Right atrium auricular region (tissue), 2 donors: ENCODE data around the gene VMAC. TPM values are rescaled to one million over a fixed set of nuclear protein-coding genes. Genes with fewer than 3 reads are reported as not detected.
"Not testable (repeated sequence)": the region's sequence is repeated elsewhere in the genome, so short reads cannot be mapped to it uniquely, and the experiment has no call there.

Source experiments
- DNase-seq: peaks from one replicate; pipeline ENCODE4 v3.0.0-alpha.2; 2019; ENCODE audit warnings: low spot score
- H3K27ac ChIP-seq, 2 donors: fragments of 200-600 bp; sonication (generic); 1 replicate in 1 of 2; 2 replicates in 1 of 2; pipeline ENCODE4 v1.5.1; 2016 to 2019
- H3K27me3 ChIP-seq, 2 donors: fragments of 200-600 bp; sonication (generic); one replicate each; pipeline versions ENCODE4 v1.5.1 to v1.6.0; 2017 to 2019
- H3K36me3 ChIP-seq: fragments of 200-600 bp; sonication (generic); one replicate; pipeline ENCODE4 v1.5.1; 2016
- H3K4me1 ChIP-seq, 2 donors: fragments of 200-600 bp; sonication (generic); one replicate each; pipeline versions ENCODE4 v1.5.1 to v1.6.0; 2017 to 2019
- H3K4me3 ChIP-seq, 2 donors: fragments of 200-600 bp; sonication (generic); 1 replicate in 1 of 2; 2 replicates in 1 of 2; pipeline ENCODE4 v1.5.1; 2017 to 2019; ENCODE audit warnings: mild to moderate bottlenecking in 1 of 2, moderate library complexity in 1 of 2
- H3K9me3 ChIP-seq, 2 donors: fragments of 200-600 bp; sonication (generic); one replicate each; pipeline ENCODE4 v1.5.1; 2019
- CTCF ChIP-seq, 2 donors: fragments of 200-600 bp; sonication (generic); IDR thresholded peaks; one replicate each; pipeline ENCODE4 v1.5.1; 2019; ENCODE audit warnings: antibody characterized with exemption in 2 of 2
- total RNA-seq, 2 donors: library from RNA; depleted of rRNA; stranded (reverse); fragments of >200 nt; gene quantifications; one replicate each; pipeline ENCODE4 v1.1.0, GENCODE V29; 2016

The VMAC gene
- total RNA-seq, 2 donors from 2014 or later = 2.6 to 4.1 TPM

DNA sequence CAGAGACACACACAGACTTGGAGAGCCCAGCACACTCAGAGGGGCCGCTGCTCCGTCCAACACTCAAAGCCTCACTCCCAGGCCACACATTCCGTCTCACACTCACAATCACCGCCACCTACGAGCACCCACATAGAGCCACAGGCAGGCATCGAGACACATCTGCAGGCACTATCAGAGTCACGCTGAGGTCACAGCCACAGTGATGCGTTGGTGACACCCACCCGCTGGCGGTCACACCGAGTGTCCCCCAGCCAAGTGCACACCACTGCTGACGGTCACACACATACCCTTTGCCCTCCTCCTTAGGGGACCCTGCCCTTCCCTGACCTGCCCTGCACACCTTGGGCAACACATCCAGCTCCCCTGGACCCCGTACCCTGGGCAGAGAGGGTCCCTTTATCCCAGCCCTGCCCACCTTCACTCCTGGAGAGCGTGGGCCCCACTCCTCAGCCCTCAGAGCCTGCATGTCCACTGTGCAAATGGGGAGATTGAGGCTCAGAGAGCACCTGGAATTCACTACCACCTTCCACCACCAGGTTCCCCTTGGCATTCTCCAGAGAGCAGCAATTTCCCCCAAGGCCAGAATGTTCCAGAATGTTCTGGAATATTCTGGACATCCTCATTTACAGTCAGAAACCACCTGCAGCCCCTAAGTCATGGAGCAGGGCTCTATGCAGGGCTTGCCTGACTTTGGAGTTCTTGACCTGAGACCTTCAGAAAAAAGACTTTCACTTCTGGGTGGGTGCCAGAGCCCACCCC is 39.8 kb upstream of the VMAC start:
- peak in 1 of 2 donors; percentile 21 for TF ChIP-seq CTCF (IDR thresholded peaks at IDR 0.05)
- H3K9me3 ChIP-seq = no peaks in the 10 kb centered on the region
- no peaks in the 10 kb centered on the region for H3K36me3 ChIP-seq
- H3K27me3 ChIP-seq = no peaks in the 10 kb centered on the region
- H3K4me1 ChIP-seq = no peaks in the 10 kb centered on the region
- no peak overlapping the region for H3K27ac ChIP-seq
- no peak overlapping the region for H3K4me3 ChIP-seq
- DNase-seq = no peak

- H3K9me3 ChIP-seq = no peaks in the 10 kb centered on the region
- H3K27me3 ChIP-seq = no peaks in the 10 kb centered on the region
- TF ChIP-seq CTCF (IDR thresholded peaks at IDR 0.05) = no peak
- no peak overlapping the region for H3K27ac ChIP-seq
- no peak overlapping the region for H3K4me3 ChIP-seq
- DNase-seq = no peak
- H3K4me1 ChIP-seq = no peaks in the 10 kb centered on the region
- H3K36me3 ChIP-seq = no peaks in the 10 kb centered on the region
These were observed 38.9 kb upstream of the VMAC start for GRCh38 chr19:5865772-5866171.

DNA sequence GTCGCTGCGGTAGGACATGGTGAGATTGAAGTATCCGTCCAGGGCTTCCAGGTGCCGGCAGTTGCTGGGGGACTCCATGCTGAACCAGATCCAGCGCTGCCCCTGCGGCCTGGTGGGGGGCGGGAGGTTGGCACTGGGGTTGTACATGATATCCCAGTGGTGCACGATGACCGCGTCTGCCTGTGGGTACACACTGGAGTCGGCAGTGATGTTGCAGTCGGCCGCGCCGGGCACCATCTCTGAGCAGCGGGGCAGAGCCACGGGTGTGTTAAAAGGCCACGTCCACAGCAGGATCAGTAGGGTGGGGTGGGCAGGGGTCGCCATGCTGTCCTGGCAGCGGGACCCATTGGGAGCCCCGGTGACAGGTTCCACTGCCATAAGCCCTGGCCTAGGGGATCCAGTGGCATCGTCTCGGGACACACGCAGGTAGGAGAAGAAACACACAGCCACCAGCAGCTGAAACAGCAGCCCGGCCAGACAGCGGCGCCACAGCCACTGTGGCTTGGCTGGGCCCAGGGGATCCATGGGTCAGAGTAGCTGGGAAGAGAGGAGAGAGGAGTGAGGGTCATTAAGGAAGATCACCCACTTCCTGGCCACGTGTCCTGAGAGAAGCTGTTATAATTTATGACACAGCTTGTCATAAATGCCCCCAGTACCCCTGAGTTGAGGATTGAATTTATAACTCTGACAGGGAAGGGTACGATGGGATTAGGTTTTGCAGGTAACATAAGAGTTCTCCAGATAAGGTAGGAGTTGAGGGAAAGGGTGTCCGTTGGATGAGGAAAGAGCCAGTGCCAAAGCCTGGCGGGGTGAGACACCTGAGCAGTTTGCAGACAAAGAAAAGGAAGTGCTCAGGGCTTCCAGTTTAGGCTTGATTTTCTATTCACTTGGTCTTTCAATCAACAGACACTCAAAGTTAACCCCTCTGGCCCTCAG is 37.2 kb upstream of the VMAC start:
- H3K4me1 ChIP-seq = no peaks in the 10 kb centered on the region
- no peak overlapping the region for H3K4me3 ChIP-seq
- H3K9me3 ChIP-seq = no peaks in the 10 kb centered on the region
- no peak for DNase-seq
- no peaks in the 10 kb centered on the region for H3K27me3 ChIP-seq
- no peak overlapping the region for H3K27ac ChIP-seq
- H3K36me3 ChIP-seq = no peaks in the 10 kb centered on the region
- no peak for TF ChIP-seq CTCF (IDR thresholded peaks at IDR 0.05)

GRCh38 chr19:5870986-5871394 is 33.7 kb upstream of the VMAC start:
- H3K9me3 ChIP-seq = no peaks in the 10 kb centered on the region
- no peak for TF ChIP-seq CTCF (IDR thresholded peaks at IDR 0.05)
- H3K27ac ChIP-seq = no peak overlapping the region
- no peaks in the 10 kb centered on the region for H3K27me3 ChIP-seq
- no peaks in the 10 kb centered on the region for H3K36me3 ChIP-seq
- H3K4me3 ChIP-seq = no peak overlapping the region
- DNase-seq = no peak
- no peaks in the 10 kb centered on the region for H3K4me1 ChIP-seq

GRCh38 chr19:5873617-5874199 is 31.0 kb upstream of the VMAC start:
- no peaks in the 10 kb centered on the region for H3K36me3 ChIP-seq
- H3K27ac ChIP-seq = no peak overlapping the region
- no peaks in the 10 kb centered on the region for H3K27me3 ChIP-seq
- TF ChIP-seq CTCF (IDR thresholded peaks at IDR 0.05) = no peak
- no peak overlapping the region for H3K4me3 ChIP-seq
- H3K4me1 ChIP-seq = no peaks in the 10 kb centered on the region
- no peaks in the 10 kb centered on the region for H3K9me3 ChIP-seq
- DNase-seq = no peak

GRCh38 chr19:5874496-5874895 is 30.2 kb upstream of the VMAC start:
- not testable (repeated sequence) for H3K4me1 ChIP-seq, H3K36me3 ChIP-seq, H3K9me3 ChIP-seq, H3K4me3 ChIP-seq, H3K27ac ChIP-seq, DNase-seq, H3K27me3 ChIP-seq
